ENCODE data around the gene FKBP5.

DNA sequence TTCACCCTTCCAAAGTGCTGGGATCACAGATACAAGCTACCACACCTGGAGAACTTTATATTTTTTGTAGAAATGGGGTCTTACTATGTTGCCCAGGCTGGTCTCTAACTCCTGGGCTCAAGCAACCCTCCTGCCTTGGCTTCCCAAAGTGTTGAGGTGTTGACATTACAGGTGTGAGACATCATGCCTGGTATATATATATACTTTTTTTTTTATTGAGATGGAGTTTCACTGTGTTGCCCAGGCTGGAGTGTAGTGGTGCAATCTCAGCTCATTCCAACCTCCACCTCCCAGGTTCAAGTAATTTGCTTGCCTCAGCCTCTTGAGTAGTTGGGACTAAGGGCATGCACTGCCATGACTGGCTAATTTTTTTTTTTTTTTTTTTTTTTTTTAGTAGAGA, 5.4 kb downstream of the FKBP5 start:
- TF ChIP-seq CTCF (IDR thresholded peaks at IDR 0.05; ENCODE audit: borderline replicate concordance, extremely low read depth, low read length, poor library complexity, severe bottlenecking) (no peak), EZH2 (IDR thresholded peaks at IDR 0.05; ENCODE audit: borderline replicate concordance, low read depth, low read length, severe bottlenecking) (no peak)

Measured in DND-41 (cell line).